ENCODE data around the gene NPLOC4.

DNA sequence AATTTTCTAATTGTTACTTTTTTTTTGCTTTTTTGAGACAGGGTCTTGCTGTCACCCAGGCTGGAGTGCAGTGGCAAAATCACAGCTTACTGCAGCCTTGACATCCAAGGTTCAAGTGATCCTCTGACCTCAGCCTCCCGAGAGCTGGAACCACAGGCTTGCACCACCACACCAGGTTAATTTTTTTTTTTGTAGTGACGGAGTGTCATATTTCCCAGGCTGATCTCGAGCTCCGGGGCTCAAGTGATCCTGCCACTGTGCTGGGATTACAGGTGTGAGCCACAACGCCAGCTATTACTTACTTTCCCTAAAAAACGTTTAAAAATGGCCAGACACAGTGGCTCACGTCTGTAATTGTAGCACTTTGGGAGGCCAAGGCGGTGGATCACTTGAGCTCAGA is 6.6 kb downstream of the NPLOC4 start:
- TF ChIP-seq POLR2AphosphoS5 (IDR thresholded peaks at IDR 0.05; ENCODE audit: low read depth, low read length) (no peak), REST (IDR thresholded peaks at IDR 0.05; ENCODE audit: insufficient read depth in 1 of 2, low read depth in 2 of 2, low read length in 2 of 2) (no peak), TAF1 (IDR thresholded peaks at IDR 0.05; ENCODE audit: borderline replicate concordance, insufficient read depth, low read length) (no peak), FOXP2 (optimal IDR thresholded peaks at IDR 0.05; ENCODE audit: borderline replicate concordance, extremely low read depth, extremely low read length, insufficient read depth) (no peak)
